Suprapubic skin (tissue), 4 donors: ENCODE data around the gene TCERG1L.

Experiments used
- EP300 ChIP-seq: sonication (generic); formaldehyde crosslinking; IDR thresholded peaks from one replicate; pipeline ENCODE4 v1.6.1; 2017; ENCODE audit warnings: antibody characterized with exemption
- POLR2A ChIP-seq, 2 donors: fragments of 450-650 bp; IDR thresholded peaks; one replicate each; pipeline ENCODE4 v1.6.1; 2017; ENCODE audit warnings: antibody characterized with exemption in 2 of 2, mild to moderate bottlenecking in 2 of 2, moderate library complexity in 2 of 2
- POLR2AphosphoS5 ChIP-seq, 3 donors: sonication (generic); formaldehyde crosslinking; IDR thresholded peaks; one replicate each; pipeline ENCODE4 v1.6.1; 2017; ENCODE audit warnings: antibody characterized with exemption in 3 of 3
- TF ChIP-seq, protein P1 (sequence below), 2 donors: fragments of 200-600 bp in 1 of 2; fragments of 450-650 bp in 1 of 2; sonication (generic) in 1 of 2; IDR thresholded peaks; one replicate each; pipeline ENCODE4 v1.5.1; 2016 to 2019; ENCODE audit warnings: antibody characterized with exemption in 2 of 2, mild to moderate bottlenecking in 1 of 2, moderate library complexity in 1 of 2

DNA sequence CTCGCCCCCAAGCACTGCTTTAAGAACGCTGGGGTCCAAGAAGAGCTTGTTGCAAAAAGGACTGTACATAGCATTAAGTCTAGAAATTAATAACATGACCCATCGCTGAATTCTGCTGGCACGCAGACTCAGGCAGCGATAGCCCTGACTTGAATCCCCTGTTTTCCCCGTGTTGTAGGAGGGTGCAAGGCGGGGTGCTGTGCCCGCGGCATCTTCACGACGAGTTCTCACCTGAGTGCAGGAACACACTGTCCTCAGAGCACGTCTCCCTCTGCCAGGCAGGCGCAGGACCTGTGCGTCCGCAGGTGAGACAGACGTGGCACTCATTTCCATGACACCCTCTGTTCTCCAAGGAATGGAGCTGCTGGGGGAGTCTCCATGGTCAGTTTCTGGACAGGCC lies 243.2 kb downstream of the TCERG1L start:
- TF ChIP-seq, protein P1, sequence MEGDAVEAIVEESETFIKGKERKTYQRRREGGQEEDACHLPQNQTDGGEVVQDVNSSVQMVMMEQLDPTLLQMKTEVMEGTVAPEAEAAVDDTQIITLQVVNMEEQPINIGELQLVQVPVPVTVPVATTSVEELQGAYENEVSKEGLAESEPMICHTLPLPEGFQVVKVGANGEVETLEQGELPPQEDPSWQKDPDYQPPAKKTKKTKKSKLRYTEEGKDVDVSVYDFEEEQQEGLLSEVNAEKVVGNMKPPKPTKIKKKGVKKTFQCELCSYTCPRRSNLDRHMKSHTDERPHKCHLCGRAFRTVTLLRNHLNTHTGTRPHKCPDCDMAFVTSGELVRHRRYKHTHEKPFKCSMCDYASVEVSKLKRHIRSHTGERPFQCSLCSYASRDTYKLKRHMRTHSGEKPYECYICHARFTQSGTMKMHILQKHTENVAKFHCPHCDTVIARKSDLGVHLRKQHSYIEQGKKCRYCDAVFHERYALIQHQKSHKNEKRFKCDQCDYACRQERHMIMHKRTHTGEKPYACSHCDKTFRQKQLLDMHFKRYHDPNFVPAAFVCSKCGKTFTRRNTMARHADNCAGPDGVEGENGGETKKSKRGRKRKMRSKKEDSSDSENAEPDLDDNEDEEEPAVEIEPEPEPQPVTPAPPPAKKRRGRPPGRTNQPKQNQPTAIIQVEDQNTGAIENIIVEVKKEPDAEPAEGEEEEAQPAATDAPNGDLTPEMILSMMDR (IDR thresholded peaks at IDR 0.05), result no peak
- TF ChIP-seq EP300 (no peak), POLR2A (IDR thresholded peaks at IDR 0.05) (no peak), POLR2AphosphoS5 (IDR thresholded peaks at IDR 0.05) (no peak)
